K562 (cell line): Measurements from ENCODE around the gene MXD3. TPM values are rescaled to one million over a fixed set of nuclear protein-coding genes. Genes with fewer than 3 reads are reported as not detected.

ENCODE experiments used
- ADNP ChIP-seq: fragments of 200-800 bp; sonication (Bioruptor generic); IDR thresholded peaks from 2 replicates; pipeline ENCODE4 v1.6.1; 2016; ENCODE audit warnings: missing genetic modification characterization, missing compliant biosample characterization
- ATF2 ChIP-seq: sonication (generic); formaldehyde crosslinking; IDR thresholded peaks from 2 replicates; pipeline ENCODE4 v1.8.1; 2022; ENCODE audit warnings: missing genetic modification reagents
- CBFA2T2 ChIP-seq: fragments of 450-650 bp; conservative IDR thresholded peaks from 2 replicates; pipeline ENCODE4 v1.6.1; 2017; ENCODE audit warnings: mild to moderate bottlenecking
- ELF2 ChIP-seq: fragments of 250-450 bp; sonication (Bioruptor Pico); IDR thresholded peaks from 2 replicates; pipeline ENCODE4 v1.5.0; 2021; ENCODE audit warnings: mild to moderate bottlenecking
- ILK ChIP-seq: fragments of 450-650 bp; IDR thresholded peaks from 2 replicates; pipeline ENCODE4 v1.6.1; 2016; ENCODE audit warnings: missing genetic modification characterization, low read depth, mild to moderate bottlenecking, missing compliant biosample characterization, moderate library complexity, borderline replicate concordance
- KDM1A ChIP-seq, 2 experiments: fragments of 450-650 bp; IDR thresholded peaks; 2 replicates each; pipeline ENCODE4 v1.6.1; 2016; ENCODE audit warnings: mild to moderate bottlenecking in 2 of 2
- LEF1 ChIP-seq: fragments of 450-650 bp; IDR thresholded peaks from 2 replicates; pipeline ENCODE4 v1.6.1; 2016; ENCODE audit warnings: mild to moderate bottlenecking
- NFIX ChIP-seq: fragments of 250-450 bp; sonication (Bioruptor Pico); IDR thresholded peaks from 2 replicates; pipeline ENCODE4 v1.4.0; 2020; ENCODE audit warnings: low read depth, mild to moderate bottlenecking, moderate library complexity
- RBM25 ChIP-seq: fragments of 200-400 bp; formaldehyde crosslinking; IDR thresholded peaks from 2 replicates; pipeline ENCODE4 v1.6.1; 2018; ENCODE audit warnings: low read length, low read depth, moderate library complexity; ENCODE audit not compliant: severe bottlenecking
- SP2 ChIP-seq: IDR thresholded peaks from 2 replicates; pipeline ENCODE4 v1.6.1; 2011; ENCODE audit warnings: mild to moderate bottlenecking, low read depth, low read length, moderate library complexity; ENCODE audit not compliant: poor library complexity, severe bottlenecking; ENCODE audit errors: extremely low read depth
- SUPT5H ChIP-seq: fragments of 450-650 bp; IDR thresholded peaks from 2 replicates; pipeline ENCODE4 v1.6.1; 2016
- WHSC1 ChIP-seq: IDR thresholded peaks from one replicate; pipeline ENCODE4 v1.6.1; 2012; ENCODE audit warnings: low read length, control low read depth, inconsistent platforms
- ZC3H4 ChIP-seq: sonication (generic); formaldehyde crosslinking; IDR thresholded peaks from 2 replicates; pipeline ENCODE4 v1.9.0; 2021; ENCODE audit warnings: missing genetic modification reagents, borderline replicate concordance
- ZEB2 ChIP-seq: fragments of 450-650 bp; IDR thresholded peaks from 2 replicates; pipeline ENCODE4 v1.6.1; 2016
- ZNF12 ChIP-seq: sonication (generic); formaldehyde crosslinking; IDR thresholded peaks from 2 replicates; pipeline ENCODE4 v1.4.0; 2020; ENCODE audit warnings: mild to moderate bottlenecking, missing genetic modification reagents
- ZNF3 ChIP-seq: fragments of 250-450 bp; sonication (Bioruptor Pico); IDR thresholded peaks from 2 replicates; pipeline ENCODE4 v1.5.0; 2021; ENCODE audit warnings: mild to moderate bottlenecking, moderate library complexity
- ZNF76 ChIP-seq: fragments of 250-450 bp; sonication (Bioruptor Pico); IDR thresholded peaks from 2 replicates; pipeline ENCODE4 v1.4.0; 2020; ENCODE audit warnings: mild to moderate bottlenecking, moderate library complexity, borderline replicate concordance
- ZNF780A ChIP-seq: fragments of 250-450 bp; sonication (Bioruptor Pico); IDR thresholded peaks from 2 replicates; pipeline ENCODE4 v1.5.0; 2021; ENCODE audit warnings: mild to moderate bottlenecking
- ZSCAN29 ChIP-seq: fragments of 450-650 bp; IDR thresholded peaks from 2 replicates; pipeline ENCODE4 v1.6.1; 2017
- polyA plus RNA-seq, 8 experiments: library from polyadenylated mRNA; depleted of rRNA in 4 of 8; stranded (reverse) in 5 of 8; unstranded in 3 of 8; fragments of >200 nt; fragmentation: Nextera tagmentation in 2 of 8; fragmentation: Illumina TruSeq in 1 of 8; extraction: Ambion mirVana in 2 of 8; extraction: Trizol in 1 of 8; gene quantifications; 2 replicates each; pipeline versions ENCODE4 v1.2.1 to v1.2.3, GENCODE V29; 2011 to 2014; ENCODE audit warnings: inconsistent platforms in 1 of 8, missing spikeins in 1 of 8
- total RNA-seq, 7 experiments: library from RNA; depleted of rRNA in 6 of 7; stranded (reverse); fragments of >200 nt in 6 of 7; fragmentation: Illumina TruSeq in 2 of 7; extraction: Trizol in 2 of 7; gene quantifications; 2 replicates each; pipeline versions ENCODE4 v1.2.1 to v1.2.3, GENCODE V29; 2011 to 2021; ENCODE audit warnings: low replicate concordance in 1 of 7
- TF ChIP-seq, protein P1 (sequence below), 3 experiments: fragments of 200-800 bp in 1 of 3; fragments of 250-450 bp in 1 of 3; fragments of 450-650 bp in 1 of 3; sonication (Bioruptor Pico) in 1 of 3; sonication (Bioruptor generic) in 1 of 3; formaldehyde crosslinking in 1 of 3; IDR thresholded peaks; 2 replicates each; pipeline versions ENCODE4 v1.6.1 to v1.8.0; 2016 to 2022; ENCODE audit warnings: mild to moderate bottlenecking in 2 of 3, missing genetic modification characterization in 2 of 3, missing compliant biosample characterization in 1 of 3, moderate library complexity in 1 of 3
- TF ChIP-seq, protein P2 (sequence below): conservative IDR thresholded peaks from 2 replicates; pipeline ENCODE4 v1.6.1; 2011; ENCODE audit warnings: low read depth, mild to moderate bottlenecking, low read length; ENCODE audit not compliant: control insufficient read depth

Gene MXD3
- total and polyA plus RNA-seq, 9 of the 15 experiments (the other 6 are each of a cell fraction or from before 2014, with no cell fraction given), result 0.28 to 24.8 (median 4.5) TPM

DNA sequence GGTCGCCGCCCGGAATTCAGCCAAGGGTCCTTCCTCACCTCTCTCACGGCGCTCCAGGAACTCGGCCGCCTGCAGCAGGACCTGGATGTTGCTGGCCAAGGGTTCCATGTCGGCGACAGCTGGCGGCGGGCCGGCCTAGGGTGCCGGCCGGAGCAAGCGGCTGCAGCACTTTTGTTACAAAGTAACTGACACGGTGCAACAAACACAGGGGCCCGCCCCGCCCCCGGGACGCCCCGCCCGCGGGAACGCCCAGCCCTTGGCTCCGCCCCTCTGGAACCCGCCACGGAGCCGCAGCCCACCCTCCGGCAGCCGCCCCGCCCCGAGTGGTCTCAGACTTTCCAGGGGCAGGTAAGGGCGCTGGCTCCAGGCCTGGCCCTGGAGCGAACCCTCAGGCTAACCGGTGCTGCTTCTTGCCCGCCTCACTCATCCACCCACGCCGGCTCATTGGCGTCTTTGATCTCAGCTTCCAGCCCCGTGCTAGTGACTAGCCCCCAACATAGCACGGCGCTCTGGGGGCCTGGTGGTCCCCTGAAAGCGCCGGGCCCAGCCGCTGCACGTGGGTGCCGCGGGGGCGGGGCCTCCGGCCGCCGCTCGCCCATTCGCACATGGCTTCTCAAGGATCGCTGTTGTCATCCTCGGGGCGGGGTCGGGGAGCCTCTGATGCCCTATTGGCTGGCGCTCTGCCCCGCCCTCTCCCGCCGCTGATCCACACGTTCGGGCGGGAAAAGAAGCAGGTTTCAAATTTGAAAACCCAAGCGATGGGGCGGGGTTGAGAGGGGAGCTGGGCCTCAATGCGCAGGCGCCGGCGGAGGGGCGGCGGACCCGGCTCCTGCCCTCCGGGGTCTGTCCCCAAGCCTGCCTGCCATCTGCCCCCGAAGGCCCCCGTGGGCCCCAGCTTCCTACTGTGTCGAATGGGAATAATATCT lies at the start of gene MXD3 (continued):
- no peak for TF ChIP-seq ZNF12 (CRISPR knock-in tag)
- no peak for TF ChIP-seq ZNF76 (CRISPR knock-in tag)
- no peak for TF ChIP-seq ZSCAN29
- TF ChIP-seq, protein P1, sequence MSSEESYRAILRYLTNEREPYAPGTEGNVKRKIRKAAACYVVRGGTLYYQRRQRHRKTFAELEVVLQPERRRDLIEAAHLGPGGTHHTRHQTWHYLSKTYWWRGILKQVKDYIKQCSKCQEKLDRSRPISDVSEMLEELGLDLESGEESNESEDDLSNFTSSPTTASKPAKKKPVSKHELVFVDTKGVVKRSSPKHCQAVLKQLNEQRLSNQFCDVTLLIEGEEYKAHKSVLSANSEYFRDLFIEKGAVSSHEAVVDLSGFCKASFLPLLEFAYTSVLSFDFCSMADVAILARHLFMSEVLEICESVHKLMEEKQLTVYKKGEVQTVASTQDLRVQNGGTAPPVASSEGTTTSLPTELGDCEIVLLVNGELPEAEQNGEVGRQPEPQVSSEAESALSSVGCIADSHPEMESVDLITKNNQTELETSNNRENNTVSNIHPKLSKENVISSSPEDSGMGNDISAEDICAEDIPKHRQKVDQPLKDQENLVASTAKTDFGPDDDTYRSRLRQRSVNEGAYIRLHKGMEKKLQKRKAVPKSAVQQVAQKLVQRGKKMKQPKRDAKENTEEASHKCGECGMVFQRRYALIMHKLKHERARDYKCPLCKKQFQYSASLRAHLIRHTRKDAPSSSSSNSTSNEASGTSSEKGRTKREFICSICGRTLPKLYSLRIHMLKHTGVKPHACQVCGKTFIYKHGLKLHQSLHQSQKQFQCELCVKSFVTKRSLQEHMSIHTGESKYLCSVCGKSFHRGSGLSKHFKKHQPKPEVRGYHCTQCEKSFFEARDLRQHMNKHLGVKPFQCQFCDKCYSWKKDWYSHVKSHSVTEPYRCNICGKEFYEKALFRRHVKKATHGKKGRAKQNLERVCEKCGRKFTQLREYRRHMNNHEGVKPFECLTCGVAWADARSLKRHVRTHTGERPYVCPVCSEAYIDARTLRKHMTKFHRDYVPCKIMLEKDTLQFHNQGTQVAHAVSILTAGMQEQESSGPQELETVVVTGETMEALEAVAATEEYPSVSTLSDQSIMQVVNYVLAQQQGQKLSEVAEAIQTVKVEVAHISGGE (CRISPR knock-in tag; IDR thresholded peaks at IDR 0.05), result peak in 2 of 3 experiments; percentile 81 to 83; a peak in 4 of 6 replicates
- no peak for TF ChIP-seq NFIX (CRISPR knock-in tag)
- no peak for TF ChIP-seq ADNP (tag)
- TF ChIP-seq LEF1, result peak; percentile 36; the same call in 1 of the 2 replicates
- no peak for TF ChIP-seq ILK (tag)
- no peak for TF ChIP-seq KDM1A (IDR thresholded peaks at IDR 0.05)
- TF ChIP-seq ZEB2, result peak; percentile 57
- TF ChIP-seq CBFA2T2, result peak; percentile 6; the same call in 1 of the 2 replicates
- no peak for TF ChIP-seq SP2
- no peak; the same call in 1 of the 2 replicates for TF ChIP-seq ATF2 (CRISPR knock-in tag)
- no peak for TF ChIP-seq WHSC1
- no peak for TF ChIP-seq ZNF780A
- TF ChIP-seq, protein P2, sequence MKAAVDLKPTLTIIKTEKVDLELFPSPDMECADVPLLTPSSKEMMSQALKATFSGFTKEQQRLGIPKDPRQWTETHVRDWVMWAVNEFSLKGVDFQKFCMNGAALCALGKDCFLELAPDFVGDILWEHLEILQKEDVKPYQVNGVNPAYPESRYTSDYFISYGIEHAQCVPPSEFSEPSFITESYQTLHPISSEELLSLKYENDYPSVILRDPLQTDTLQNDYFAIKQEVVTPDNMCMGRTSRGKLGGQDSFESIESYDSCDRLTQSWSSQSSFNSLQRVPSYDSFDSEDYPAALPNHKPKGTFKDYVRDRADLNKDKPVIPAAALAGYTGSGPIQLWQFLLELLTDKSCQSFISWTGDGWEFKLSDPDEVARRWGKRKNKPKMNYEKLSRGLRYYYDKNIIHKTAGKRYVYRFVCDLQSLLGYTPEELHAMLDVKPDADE, result peak; percentile 64; the same call in 1 of the 2 replicates
- TF ChIP-seq ZNF3, result no peak
- TF ChIP-seq ZC3H4 (CRISPR knock-in tag), result no peak
- peak; percentile 73 for TF ChIP-seq SUPT5H
- TF ChIP-seq ELF2, result no peak
- TF ChIP-seq RBM25, result peak; percentile 68
